Karpas-422 (cell line): ENCODE results near the gene SEC63. TPM values are rescaled to one million over a fixed set of nuclear protein-coding genes. Genes with fewer than 3 reads are reported as not detected.
"Not testable (repeated sequence)": the region's sequence is repeated elsewhere in the genome, so short reads cannot be mapped to it uniquely, and the experiment has no call there.

ENCODE experiments used
- DNase-seq: peaks from one replicate; pipeline ENCODE4 v3.0.0-alpha.2; 2015
- H2AFZ ChIP-seq: fragments of 200-600 bp; sonication (generic); 2 replicates; pipeline ENCODE4 v1.6.1; 2014; ENCODE audit warnings: antibody characterized with exemption, low read length, mixed read lengths
- H3K27ac ChIP-seq: fragments of 200-600 bp; sonication (generic); 2 replicates; pipeline ENCODE4 v1.5.1; 2014; ENCODE audit warnings: mild to moderate bottlenecking, low read length, moderate library complexity
- H3K27me3 ChIP-seq: fragments of 200-600 bp; sonication (generic); 2 replicates; pipeline ENCODE4 v1.6.1; 2014; ENCODE audit warnings: low read length, mixed read lengths
- H3K36me3 ChIP-seq: fragments of 200-600 bp; sonication (generic); 2 replicates; pipeline ENCODE4 v1.6.1; 2014; ENCODE audit warnings: low read length, mixed read lengths; ENCODE audit not compliant: insufficient read depth
- H3K4me1 ChIP-seq: fragments of 200-600 bp; sonication (generic); 2 replicates; pipeline ENCODE4 v1.6.1; 2014; ENCODE audit warnings: mild to moderate bottlenecking, low read length, mixed read lengths
- H3K4me2 ChIP-seq: fragments of 200-600 bp; sonication (generic); 2 replicates; pipeline ENCODE4 v1.6.1; 2014; ENCODE audit warnings: low read length, low read depth, mild to moderate bottlenecking; ENCODE audit not compliant: poor library complexity, severe bottlenecking
- H3K4me3 ChIP-seq: fragments of 200-600 bp; sonication (generic); 2 replicates; pipeline ENCODE4 v1.5.1; 2014; ENCODE audit warnings: mild to moderate bottlenecking, antibody characterized with exemption, low read length, mixed read lengths
- H3K79me2 ChIP-seq: fragments of 200-600 bp; sonication (generic); 2 replicates; pipeline ENCODE4 v1.6.1; 2014; ENCODE audit warnings: mild to moderate bottlenecking, low read length, mixed read lengths
- H3K9ac ChIP-seq: fragments of 200-600 bp; sonication (generic); 2 replicates; pipeline ENCODE4 v1.6.0; 2014; ENCODE audit warnings: low read length
- H3K9me2 ChIP-seq: fragments of 200-600 bp; sonication (generic), shearing (Covaris generic); replicated peaks from 2 replicates; pipeline ENCODE4 v1.6.0; 2014; ENCODE audit warnings: mild to moderate bottlenecking, low read length, moderate library complexity; ENCODE audit not compliant: insufficient read depth
- H3K9me3 ChIP-seq: fragments of 300-700, 200-600 bp; sonication (generic); 2 replicates; pipeline ENCODE4 v1.6.1; 2014; ENCODE audit warnings: low read length, mixed read lengths
- H4K20me1 ChIP-seq: fragments of 200-600 bp; sonication (generic); 2 replicates; pipeline ENCODE4 v1.6.1; 2014; ENCODE audit warnings: mild to moderate bottlenecking, antibody characterized with exemption, low read length, low read depth; ENCODE audit not compliant: insufficient read depth
- total RNA-seq: library from RNA; depleted of rRNA; stranded (reverse); fragments of >200 nt; shearing (Covaris generic); gene quantifications from 2 replicates; pipeline ENCODE4 v1.2.3, GENCODE V29; 2014; ENCODE audit warnings: low replicate concordance

The SEC63 gene
- total RNA-seq, 1 experiment from 2014 or later = 46.0 TPM

GRCh38 chr6:107932580-107932979 is 25.4 kb downstream of the SEC63 start:
- peaks cover 3% of the 10 kb centered on the region; the same call in 1 of the 2 replicates for H3K36me3 ChIP-seq
- H3K4me1 ChIP-seq = no peaks in the 10 kb centered on the region
- H3K9ac ChIP-seq = no peak overlapping the region
- H4K20me1 ChIP-seq = no peaks in the 10 kb centered on the region
- no peaks in the 10 kb centered on the region for H3K9me2 ChIP-seq
- H2AFZ ChIP-seq = no peak overlapping the region
- H3K27ac ChIP-seq = no peak overlapping the region
- no peak overlapping the region for H3K4me2 ChIP-seq
- H3K4me3 ChIP-seq = no peak overlapping the region
- no peaks in the 10 kb centered on the region for H3K9me3 ChIP-seq
- H3K79me2 ChIP-seq = peaks cover 74% of the 10 kb centered on the region
- H3K27me3 ChIP-seq = no peaks in the 10 kb centered on the region
- DNase-seq = no peak

GRCh38 chr6:107931894-107932293 is 26.1 kb downstream of the SEC63 start:
- H3K36me3 ChIP-seq = no peaks in the 10 kb centered on the region; the same call in 1 of the 2 replicates
- H3K9me3 ChIP-seq = no peaks in the 10 kb centered on the region
- H3K27ac ChIP-seq = no peak overlapping the region
- H3K4me3 ChIP-seq = no peak overlapping the region
- no peaks in the 10 kb centered on the region for H4K20me1 ChIP-seq
- no peak overlapping the region for H3K4me2 ChIP-seq
- peaks cover 75% of the 10 kb centered on the region for H3K79me2 ChIP-seq
- no peaks in the 10 kb centered on the region for H3K27me3 ChIP-seq
- no peak for DNase-seq
- no peaks in the 10 kb centered on the region for H3K4me1 ChIP-seq
- H3K9me2 ChIP-seq = no peaks in the 10 kb centered on the region
- H3K9ac ChIP-seq = no peak overlapping the region
- H2AFZ ChIP-seq = no peak overlapping the region

- Histone ChIP-seq H4K20me1 (no peaks in the 10 kb centered on the region), H3K9ac (no peak overlapping the region), H3K27me3 (no peaks in the 10 kb centered on the region), H3K79me2 (peaks cover 87% of the 10 kb centered on the region), H3K36me3 (peaks cover 6% of the 10 kb centered on the region; the same call in 1 of the 2 replicates), H3K9me3 (no peaks in the 10 kb centered on the region), H3K9me2 (no peaks in the 10 kb centered on the region), H3K27ac (no peak overlapping the region), H3K4me3 (no peak overlapping the region), H3K4me1 (no peaks in the 10 kb centered on the region), H2AFZ (no peak overlapping the region), H3K4me2 (no peak overlapping the region)
- DNase-seq = no peak
Observed at GRCh38 chr6:107928984-107929383, 29.0 kb downstream of the SEC63 start.

GRCh38 chr6:107926697-107927544 is 31.1 kb downstream of the SEC63 start:
- H3K4me3 ChIP-seq, DNase-seq, H3K27ac ChIP-seq, H3K9me2 ChIP-seq, H3K27me3 ChIP-seq, H2AFZ ChIP-seq, H3K9ac ChIP-seq, H3K4me2 ChIP-seq, H4K20me1 ChIP-seq, H3K4me1 ChIP-seq, H3K9me3 ChIP-seq: not testable (repeated sequence)
- H3K36me3 ChIP-seq = peaks cover 13% of the 10 kb centered on the region; the same call in 1 of the 2 replicates
- H3K79me2 ChIP-seq = peaks cover 87% of the 10 kb centered on the region

GRCh38 chr6:107917451-107918375 is 40.3 kb downstream of the SEC63 start:
- no peak for DNase-seq

GRCh38 chr6:107916961-107917360 is 41.0 kb downstream of the SEC63 start:
- H4K20me1 ChIP-seq, DNase-seq, H3K9me2 ChIP-seq, H3K9me3 ChIP-seq, H3K27me3 ChIP-seq, H3K27ac ChIP-seq, H2AFZ ChIP-seq, H3K4me3 ChIP-seq, H3K9ac ChIP-seq, H3K4me2 ChIP-seq, H3K4me1 ChIP-seq: not testable (repeated sequence)
- peaks cover 57% of the 10 kb centered on the region for H3K79me2 ChIP-seq
- peaks cover 61% of the 10 kb centered on the region for H3K36me3 ChIP-seq

More at GRCh38 chr6:107917451-107918375, 40.3 kb downstream of the SEC63 start:
- peaks cover 59% of the 10 kb centered on the region for H3K79me2 ChIP-seq
- H3K9me3 ChIP-seq = no peaks in the 10 kb centered on the region
- H3K36me3 ChIP-seq = peaks cover 65% of the 10 kb centered on the region
- no peak overlapping the region for H3K4me3 ChIP-seq
- no peaks in the 10 kb centered on the region; the same call in 1 of the 2 replicates for H3K9me2 ChIP-seq
- H3K27me3 ChIP-seq = no peaks in the 10 kb centered on the region
- H4K20me1 ChIP-seq = no peaks in the 10 kb centered on the region
- H3K4me1 ChIP-seq = peaks cover 9% of the 10 kb centered on the region
- H3K4me2 ChIP-seq = no peak overlapping the region
- H2AFZ ChIP-seq = no peak overlapping the region
- H3K27ac ChIP-seq = no peak overlapping the region
- no peak overlapping the region for H3K9ac ChIP-seq

- H3K9me3 ChIP-seq = no peaks in the 10 kb centered on the region
- H4K20me1 ChIP-seq = no peaks in the 10 kb centered on the region
Observed at GRCh38 chr6:107911692-107912091, 46.3 kb downstream of the SEC63 start.

More at GRCh38 chr6:107911692-107912091, 46.3 kb downstream of the SEC63 start:
- Histone ChIP-seq H3K79me2 (peaks cover 37% of the 10 kb centered on the region), H3K4me2 (no peak overlapping the region), H3K9me2 (no peaks in the 10 kb centered on the region; the same call in 1 of the 2 replicates), H3K4me1 (peaks cover 9% of the 10 kb centered on the region), H3K27me3 (no peaks in the 10 kb centered on the region), H3K9ac (no peak overlapping the region), H2AFZ (no peak overlapping the region), H3K4me3 (no peak overlapping the region), H3K27ac (no peak overlapping the region), H3K36me3 (peaks cover 45% of the 10 kb centered on the region)
- no peak for DNase-seq
